Esophagus squamous epithelium (tissue), 5 donors: ENCODE measurements around the gene ZNF142. TPM values are rescaled to one million over a fixed set of nuclear protein-coding genes. Genes with fewer than 3 reads are reported as not detected.

Source experiments
- DNase-seq: peaks from one replicate; lab custom pipeline; 2025; lab: John Stamatoyannopoulos, UW
- H3K27ac ChIP-seq, 4 donors: fragments of 200-600 bp; sonication (generic); one replicate each; pipeline ENCODE4 v1.5.1; 2016 to 2019; ENCODE audit warnings: mild to moderate bottlenecking in 1 of 4
- H3K27me3 ChIP-seq, 4 donors: fragments of 200-600 bp; sonication (generic); 1 replicate in 3 of 4; 2 replicates in 1 of 4; pipeline versions ENCODE4 v1.5.1 to v1.6.0; 2017 to 2021; ENCODE audit warnings: antibody characterized with exemption in 1 of 4
- H3K36me3 ChIP-seq, 3 donors: fragments of 200-600 bp; sonication (generic); one replicate each; pipeline ENCODE4 v1.5.1; 2016 to 2019
- H3K4me1 ChIP-seq, 3 donors: fragments of 200-600 bp; sonication (generic); one replicate each; pipeline ENCODE4 v1.5.1; 2017 to 2019
- H3K4me3 ChIP-seq, 4 donors: fragments of 200-600 bp; sonication (generic); 1 replicate in 3 of 4; 2 replicates in 1 of 4; pipeline ENCODE4 v1.5.1; 2016 to 2019; ENCODE audit warnings: mild to moderate bottlenecking in 2 of 4, moderate library complexity in 1 of 4
- H3K9me3 ChIP-seq, 3 donors: fragments of 200-600 bp; sonication (generic); one replicate each; pipeline ENCODE4 v1.5.1; 2016 to 2019
- POLR2A ChIP-seq, 4 donors: fragments of 450-650 bp; IDR thresholded peaks; one replicate each; pipeline ENCODE4 v1.6.1; 2017; ENCODE audit warnings: antibody characterized with exemption in 4 of 4, mild to moderate bottlenecking in 4 of 4, moderate library complexity in 3 of 4
- WGBS, 2 donors: methylation state at CpG; one replicate each; pipeline ENCODE4 v1.1.5; 2018; 5-methylcytosine and 5-hydroxymethylcytosine counted together
- intact Hi-C: fragments of 100-400 bp; cut with DNase I; formaldehyde crosslinking; loops from one replicate; pipeline ENCODE4 v1.15.0; 2022
- total RNA-seq, 4 donors: library from RNA; depleted of rRNA; stranded (reverse); fragments of >200 nt; gene quantifications; one replicate each; pipeline ENCODE4 v1.1.0, GENCODE V29; 2016
- TF ChIP-seq, protein P1 (sequence below), 6 experiments: fragments of 450-650 bp in 4 of 6; fragments of 200-600 bp in 2 of 6; sonication (generic) in 2 of 6; IDR thresholded peaks; one replicate each; pipeline ENCODE4 v1.5.1; 2016 to 2019; ENCODE audit warnings: antibody characterized with exemption in 6 of 6, mild to moderate bottlenecking in 4 of 6, moderate library complexity in 4 of 6
- donor health status: DM: yes; HTN: yes; CAD: no.

ZNF142 gene
- total RNA-seq, 4 donors from 2014 or later = 10.8 to 23.1 (median 20.0) TPM

DNA sequence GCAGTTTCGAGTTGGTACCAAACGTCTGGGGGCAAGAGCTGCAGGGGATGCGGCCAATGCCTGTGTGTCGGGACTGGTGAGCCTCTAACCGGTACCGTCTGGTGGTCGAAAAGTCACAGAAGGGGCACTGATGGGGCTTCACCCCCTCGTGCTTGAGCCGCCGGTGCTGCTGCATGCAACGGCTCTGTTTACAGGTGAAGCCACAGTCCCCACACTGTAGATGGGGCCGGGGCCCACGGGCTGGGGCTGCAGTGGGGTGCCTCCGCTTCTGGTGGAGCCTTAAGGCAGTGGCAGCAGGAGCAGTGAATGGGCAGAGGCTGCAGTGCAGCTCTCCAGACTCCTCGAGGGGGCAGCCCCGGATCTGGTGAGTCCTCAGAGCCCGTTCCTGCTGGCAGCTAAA lies 16.6 kb downstream of the ZNF142 start:
- TF ChIP-seq POLR2A (IDR thresholded peaks at IDR 0.05) = no peak
- TF ChIP-seq, protein P1, sequence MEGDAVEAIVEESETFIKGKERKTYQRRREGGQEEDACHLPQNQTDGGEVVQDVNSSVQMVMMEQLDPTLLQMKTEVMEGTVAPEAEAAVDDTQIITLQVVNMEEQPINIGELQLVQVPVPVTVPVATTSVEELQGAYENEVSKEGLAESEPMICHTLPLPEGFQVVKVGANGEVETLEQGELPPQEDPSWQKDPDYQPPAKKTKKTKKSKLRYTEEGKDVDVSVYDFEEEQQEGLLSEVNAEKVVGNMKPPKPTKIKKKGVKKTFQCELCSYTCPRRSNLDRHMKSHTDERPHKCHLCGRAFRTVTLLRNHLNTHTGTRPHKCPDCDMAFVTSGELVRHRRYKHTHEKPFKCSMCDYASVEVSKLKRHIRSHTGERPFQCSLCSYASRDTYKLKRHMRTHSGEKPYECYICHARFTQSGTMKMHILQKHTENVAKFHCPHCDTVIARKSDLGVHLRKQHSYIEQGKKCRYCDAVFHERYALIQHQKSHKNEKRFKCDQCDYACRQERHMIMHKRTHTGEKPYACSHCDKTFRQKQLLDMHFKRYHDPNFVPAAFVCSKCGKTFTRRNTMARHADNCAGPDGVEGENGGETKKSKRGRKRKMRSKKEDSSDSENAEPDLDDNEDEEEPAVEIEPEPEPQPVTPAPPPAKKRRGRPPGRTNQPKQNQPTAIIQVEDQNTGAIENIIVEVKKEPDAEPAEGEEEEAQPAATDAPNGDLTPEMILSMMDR (IDR thresholded peaks at IDR 0.05) = no peak
- H3K27ac ChIP-seq = no peak overlapping the region
- DNase-seq = no peak
- intact Hi-C loops = no loop called here
- no peaks in the 10 kb centered on the region for H3K4me1 ChIP-seq
- H3K9me3 ChIP-seq = no peaks in the 10 kb centered on the region
- 85 to 97% methylated on average over 3 to 13 of the region's 17 CpGs for WGBS, 2 donors
- no peaks in the 10 kb centered on the region for H3K27me3 ChIP-seq
- peaks cover 44 to 100% (median 65%) of the 10 kb centered on the region in 3 donors for H3K36me3 ChIP-seq
- no peak overlapping the region for H3K4me3 ChIP-seq

DNA sequence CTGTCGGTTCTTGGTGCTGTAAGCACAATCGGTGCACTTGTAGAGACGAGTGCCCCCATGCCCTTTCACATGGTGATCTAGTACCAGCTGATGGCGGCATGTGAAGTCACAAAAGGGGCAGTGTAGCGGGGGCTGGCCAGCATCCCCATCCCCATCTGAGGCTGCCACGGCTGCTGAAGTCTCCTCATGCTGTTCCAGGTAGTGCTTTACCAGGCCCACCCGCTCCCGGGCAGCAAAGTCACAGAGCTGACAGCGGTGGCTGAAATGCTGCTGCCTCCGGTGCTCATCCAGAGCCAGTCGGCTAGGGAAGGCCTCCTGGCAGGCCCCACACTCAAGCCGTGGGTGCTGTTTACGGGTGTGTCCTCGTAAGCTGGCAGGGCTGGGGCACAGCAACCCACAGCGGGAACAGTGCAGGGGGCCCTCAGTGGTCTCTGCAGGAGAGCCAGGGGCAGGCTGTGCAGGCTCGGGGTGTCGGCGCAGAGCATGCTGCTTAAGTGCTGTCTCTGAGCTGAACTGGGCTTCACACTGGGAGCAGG lies 17.2 kb downstream of the ZNF142 start:
- H3K36me3 ChIP-seq = peaks cover 40 to 100% (median 70%) of the 10 kb centered on the region in 3 donors
- intact Hi-C loops = no loop called here
- TF ChIP-seq, protein P1 (IDR thresholded peaks at IDR 0.05) = no peak
- no peak for TF ChIP-seq POLR2A (IDR thresholded peaks at IDR 0.05)

GRCh38 chr2:218638372-218638771 lies 21.1 kb downstream of the ZNF142 start:
- no peak overlapping the region for H3K27ac ChIP-seq
- H3K4me1 ChIP-seq = no peaks in the 10 kb centered on the region
- no peak for DNase-seq
- H3K9me3 ChIP-seq = no peaks in the 10 kb centered on the region
- H3K27me3 ChIP-seq = no peaks in the 10 kb centered on the region
- TF ChIP-seq, protein P1 (IDR thresholded peaks at IDR 0.05) = no peak
- TF ChIP-seq POLR2A (IDR thresholded peaks at IDR 0.05) = no peak
- peaks cover 29 to 100% (median 62%) of the 10 kb centered on the region in 3 donors for H3K36me3 ChIP-seq
- intact Hi-C loops = no loop called here
- WGBS, 2 donors = 96 to 100% methylated on average over 4 to 17 of the region's 18 CpGs
- H3K4me3 ChIP-seq = no peak overlapping the region

More for the DNA sequence above, 17.2 kb downstream of the ZNF142 start:
- Histone ChIP-seq H3K4me1 (no peaks in the 10 kb centered on the region), H3K9me3 (no peaks in the 10 kb centered on the region), H3K4me3 (no peak overlapping the region), H3K27me3 (no peaks in the 10 kb centered on the region), H3K27ac (no peak overlapping the region)
- no peak for DNase-seq
- 96% methylated on average over 4 of the region's 18 CpGs; no CpG with 5 or more reads in 1 of the 2 donors for WGBS, 2 donors

DNA sequence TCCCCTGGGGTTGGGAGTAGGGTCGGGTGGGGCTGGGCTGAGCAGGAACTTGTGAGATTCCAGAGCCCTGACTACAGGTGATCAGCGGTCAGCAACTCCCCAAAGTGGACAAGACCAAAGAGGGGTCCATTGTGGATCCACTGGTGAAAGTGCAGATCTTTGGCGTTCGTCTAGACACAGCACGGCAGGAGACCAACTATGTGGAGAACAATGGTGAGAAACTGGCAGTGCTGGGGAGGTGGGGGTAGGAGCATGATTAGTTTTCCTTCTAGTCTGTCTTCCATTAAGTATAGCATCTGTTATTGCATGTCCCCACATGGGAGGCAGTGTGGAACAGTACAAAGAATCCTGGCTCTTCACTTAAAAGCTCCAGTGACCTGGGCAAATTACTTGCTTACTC lies 23.7 kb downstream of the ZNF142 start:
- H3K27ac ChIP-seq = no peak overlapping the region
- no peaks in the 10 kb centered on the region for H3K9me3 ChIP-seq
- H3K4me1 ChIP-seq = no peaks in the 10 kb centered on the region
- peaks cover 28 to 84% (median 50%) of the 10 kb centered on the region in 3 donors for H3K36me3 ChIP-seq
- no peak for DNase-seq
- WGBS, 2 donors = 95 to 97% methylated on average over 3 to 4 of the region's 5 CpGs
- no peak overlapping the region for H3K4me3 ChIP-seq
- TF ChIP-seq POLR2A (IDR thresholded peaks at IDR 0.05) = no peak
- TF ChIP-seq, protein P1 (IDR thresholded peaks at IDR 0.05) = no peak
- no peaks in the 10 kb centered on the region for H3K27me3 ChIP-seq
- intact Hi-C loops = no loop called here

DNA sequence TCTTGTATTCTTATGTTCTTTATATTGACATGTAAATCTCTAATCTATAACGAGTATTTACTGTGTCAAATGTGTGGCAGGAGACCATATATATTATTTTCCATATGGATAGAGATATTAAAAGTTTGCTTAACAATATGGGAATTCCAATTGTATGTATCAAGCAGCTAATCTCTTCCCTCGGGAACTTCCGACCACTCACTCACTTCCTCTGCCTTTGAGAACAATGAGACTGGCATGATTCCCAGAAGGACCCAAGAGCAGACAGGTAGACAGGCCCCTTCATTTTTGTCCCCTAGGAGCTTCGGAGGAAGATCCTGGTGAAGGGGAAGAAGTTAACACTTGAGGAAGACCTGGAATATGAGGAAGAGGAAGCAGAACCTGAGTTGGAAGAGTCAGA lies 27.6 kb downstream of the ZNF142 start:
- no peak for DNase-seq
- Histone ChIP-seq H3K27ac (no peak overlapping the region), H3K4me1 (no peaks in the 10 kb centered on the region), H3K9me3 (no peaks in the 10 kb centered on the region), H3K27me3 (no peaks in the 10 kb centered on the region), H3K4me3 (no peak overlapping the region), H3K36me3 (peaks cover 9 to 45% (median 21%) of the 10 kb centered on the region in 3 donors)
- no peak for TF ChIP-seq POLR2A (IDR thresholded peaks at IDR 0.05)
- TF ChIP-seq, protein P1 (IDR thresholded peaks at IDR 0.05) = no peak
- intact Hi-C loops = no loop called here
- 45 to 58% methylated on average over 3 to 4 of the region's 4 CpGs for WGBS, 2 donors
